K562 (cell line): ENCODE results near the gene ZSWIM4. TPM values are rescaled to one million over a fixed set of nuclear protein-coding genes. Genes with fewer than 3 reads are reported as not detected.

Experiments used
- CBX3 ChIP-seq, 2 experiments: IDR thresholded peaks; 1 replicate in 1 of 2; 2 replicates in 1 of 2; pipeline ENCODE4 v1.6.1; 2012; ENCODE audit warnings: inconsistent platforms in 2 of 2, low read length in 2 of 2, borderline replicate concordance in 1 of 2, control low read depth in 1 of 2
- HOXB6 ChIP-seq: fragments of 250-450 bp; sonication (Bioruptor Pico); IDR thresholded peaks from 2 replicates; pipeline ENCODE4 v1.5.1; 2022; ENCODE audit warnings: mild to moderate bottlenecking, borderline replicate concordance
- MNT ChIP-seq, 2 experiments: fragments of 450-650 bp; conservative IDR thresholded peaks; 2 replicates each; pipeline ENCODE4 v1.6.1; 2017; ENCODE audit warnings: mild to moderate bottlenecking in 2 of 2, moderate library complexity in 2 of 2
- REST ChIP-seq, 2 experiments: fragments of 450-650 bp; formaldehyde crosslinking in 1 of 2; IDR thresholded peaks; 2 replicates each; pipeline versions ENCODE4 v1.4.0 to v1.6.1; 2014 to 2020; ENCODE audit warnings: mild to moderate bottlenecking in 2 of 2, borderline replicate concordance in 1 of 2, low read depth in 1 of 2
- RHOXF2B ChIP-seq: fragments of 250-450 bp; sonication (Bioruptor Pico); conservative IDR thresholded peaks from 2 replicates; pipeline ENCODE4 v1.5.1; 2021
- SNRNP70 ChIP-seq: fragments of 200-400 bp; formaldehyde crosslinking; optimal IDR thresholded peaks from 2 replicates; pipeline ENCODE3; 2017; ENCODE audit warnings: low read depth, low read length
- TCFL5 ChIP-seq: fragments of 250-450 bp; sonication (Bioruptor Pico); conservative IDR thresholded peaks from 2 replicates; pipeline ENCODE4 v1.6.1; 2021; ENCODE audit warnings: mild to moderate bottlenecking, moderate library complexity, matching md5 sums
- USF1 ChIP-seq: sonication (generic); formaldehyde crosslinking; IDR thresholded peaks from 2 replicates; pipeline ENCODE4 v1.9.0; 2022; ENCODE audit warnings: mild to moderate bottlenecking, missing genetic modification reagents
- USF2 ChIP-seq: sonication (generic); formaldehyde crosslinking; IDR thresholded peaks from 2 replicates; pipeline ENCODE4 v1.5.0; 2020; ENCODE audit warnings: missing genetic modification reagents
- ZBTB33 ChIP-seq: sonication (generic); formaldehyde crosslinking; IDR thresholded peaks from 2 replicates; pipeline ENCODE4 v1.8.1; 2023; ENCODE audit warnings: mild to moderate bottlenecking, missing genetic modification reagents
- ZNF584 ChIP-seq: fragments of 200-800 bp; sonication (Bioruptor generic); IDR thresholded peaks from 2 replicates; pipeline ENCODE4 v1.6.1; 2016; ENCODE audit warnings: low read depth, mild to moderate bottlenecking, missing genetic modification characterization, missing compliant biosample characterization
- ZZZ3 ChIP-seq: fragments of 450-650 bp; IDR thresholded peaks from 2 replicates; pipeline ENCODE4 v1.6.1; 2016; ENCODE audit warnings: antibody characterized with exemption, mild to moderate bottlenecking, moderate library complexity
- polyA plus RNA-seq, 8 experiments: library from polyadenylated mRNA; depleted of rRNA in 4 of 8; stranded (reverse) in 5 of 8; unstranded in 3 of 8; fragments of >200 nt; fragmentation: Nextera tagmentation in 2 of 8; fragmentation: Illumina TruSeq in 1 of 8; extraction: Ambion mirVana in 2 of 8; extraction: Trizol in 1 of 8; gene quantifications; 2 replicates each; pipeline versions ENCODE4 v1.2.1 to v1.2.3, GENCODE V29; 2011 to 2014; ENCODE audit warnings: inconsistent platforms in 1 of 8, missing spikeins in 1 of 8
- total RNA-seq, 7 experiments: library from RNA; depleted of rRNA in 6 of 7; stranded (reverse); fragments of >200 nt in 6 of 7; fragmentation: Illumina TruSeq in 2 of 7; extraction: Trizol in 2 of 7; gene quantifications; 2 replicates each; pipeline versions ENCODE4 v1.2.1 to v1.2.3, GENCODE V29; 2011 to 2021; ENCODE audit warnings: low replicate concordance in 1 of 7

The ZSWIM4 gene
- total and polyA plus RNA-seq, 9 of the 15 experiments (the other 6 are each of a cell fraction or from before 2014, with no cell fraction given): 0.25 to 3.7 (median 0.79) TPM; not detected in 2

GRCh38 chr19:13804830-13805683, 9.8 kb downstream of the ZSWIM4 start (continued):
- peak; percentile 20; the same call in 1 of the 2 replicates for TF ChIP-seq REST (IDR thresholded peaks at IDR 0.05; ENCODE audit: borderline replicate concordance)
- TF ChIP-seq REST (CRISPR knock-in tag; IDR thresholded peaks at IDR 0.05; ENCODE audit: low read depth): no peak
- TF ChIP-seq TCFL5 (CRISPR knock-in tag): no peak
- TF ChIP-seq USF2 (CRISPR knock-in tag): peak; percentile 57
- no peak for TF ChIP-seq ZZZ3
- peak; percentile 98 for TF ChIP-seq ZBTB33
- TF ChIP-seq USF1 (CRISPR knock-in tag): peak; percentile 69
- 0 out of 4 replicates have a peak, but pooled peaks of 1 of the 2 experiments have one; percentile 27 for TF ChIP-seq MNT (conservative IDR thresholded peaks at IDR 0.05)
- TF ChIP-seq CBX3 (IDR thresholded peaks at IDR 0.05; ENCODE audit: borderline replicate concordance in 1 of 2, low read length in 2 of 2): no peak
- TF ChIP-seq ZNF584 (CRISPR knock-in tag): no peak
- no peak for TF ChIP-seq RHOXF2B (CRISPR knock-in tag)
- TF ChIP-seq HOXB6 (CRISPR knock-in tag): no peak
- TF ChIP-seq SNRNP70: no peak
